GM23338 (cell line): Measurements from ENCODE around the gene SELPLG. TPM values are rescaled to one million over a fixed set of nuclear protein-coding genes. Genes with fewer than 3 reads are reported as not detected.

Source experiments
- ATAC-seq: fragments of 200-7000 bp; cut with Tn5 transposase; 3 replicates; pipeline ENCODE4 v1.9.1; 2020
- DNase-seq: peaks from one replicate; pipeline ENCODE4 v3.0.0-alpha.2; 2015; ENCODE audit warnings: low spot score
- H2AFZ ChIP-seq: fragments of 200-600 bp; sonication (generic); 2 replicates; pipeline ENCODE4 v1.8.0; 2016; ENCODE audit warnings: antibody characterized with exemption, mild to moderate bottlenecking, moderate library complexity
- H3F3A ChIP-seq: fragments of 200-600 bp; sonication (generic); replicated peaks from 2 replicates; pipeline ENCODE4 v1.8.0; 2017; ENCODE audit warnings: antibody characterized with exemption, mixed run types, low read depth
- H3K27ac ChIP-seq: fragments of 200-600 bp; sonication (generic); 2 replicates; pipeline ENCODE4 v1.6.1; 2016; ENCODE audit warnings: low read depth
- H3K27me3 ChIP-seq: fragments of 200-600 bp; sonication (generic); 2 replicates; pipeline ENCODE4 v1.8.0; 2016; ENCODE audit warnings: mild to moderate bottlenecking, mixed run types, moderate library complexity; ENCODE audit not compliant: insufficient read depth
- H3K36me3 ChIP-seq: fragments of 200-600 bp; sonication (generic); 2 replicates; pipeline ENCODE4 v1.8.0; 2016; ENCODE audit warnings: mild to moderate bottlenecking; ENCODE audit not compliant: insufficient read depth
- H3K4me1 ChIP-seq: fragments of 200-600 bp; sonication (generic); 2 replicates; pipeline ENCODE4 v1.8.0; 2016; ENCODE audit warnings: mild to moderate bottlenecking, moderate library complexity; ENCODE audit not compliant: insufficient read depth
- H3K4me2 ChIP-seq: fragments of 200-600 bp; sonication (generic); 2 replicates; pipeline ENCODE4 v1.7.1; 2017; ENCODE audit warnings: mixed run types
- H3K4me3 ChIP-seq: fragments of 200-600 bp; sonication (generic); 2 replicates; pipeline ENCODE4 v1.6.1; 2016; ENCODE audit warnings: mixed run types
- H3K79me2 ChIP-seq: fragments of 200-600 bp; sonication (generic); replicated peaks from 2 replicates; pipeline ENCODE4 v1.8.0; 2017; ENCODE audit warnings: mild to moderate bottlenecking; ENCODE audit not compliant: insufficient read depth
- H3K9me2 ChIP-seq: fragments of 200-600 bp; sonication (generic); 2 replicates; pipeline ENCODE4 v1.8.0; 2017; ENCODE audit not compliant: insufficient read depth
- H4K20me1 ChIP-seq: fragments of 200-600 bp; sonication (generic); replicated peaks from 2 replicates; pipeline ENCODE4 v1.8.0; 2017; ENCODE audit warnings: mild to moderate bottlenecking; ENCODE audit not compliant: insufficient read depth
- H3K27ac Mint-ChIP-seq: 2 replicates; pipeline ENCODE4 v1.8.0; 2020; ENCODE audit warnings: inconsistent platforms, mild to moderate bottlenecking, moderate library complexity, mixed read lengths
- H3K27me3 Mint-ChIP-seq: 3 replicates; pipeline ENCODE4 v1.8.0; 2022; ENCODE audit warnings: low read depth, mild to moderate bottlenecking, moderate library complexity, mixed read lengths, inconsistent platforms; ENCODE audit not compliant: insufficient read depth, poor library complexity
- H3K36me3 Mint-ChIP-seq: 3 replicates; pipeline ENCODE4 v1.8.0; 2021; ENCODE audit warnings: low read depth, mild to moderate bottlenecking, inconsistent platforms, moderate library complexity, mixed read lengths
- H3K4me1 Mint-ChIP-seq: 3 replicates; pipeline ENCODE4 v1.8.0; 2020; ENCODE audit warnings: mild to moderate bottlenecking, inconsistent platforms, mixed read lengths
- H3K4me3 Mint-ChIP-seq: 3 replicates; pipeline ENCODE4 v1.8.0; 2021; ENCODE audit warnings: moderate library complexity, mild to moderate bottlenecking, inconsistent platforms, mixed read lengths
- H3K9me3 Mint-ChIP-seq: 3 replicates; pipeline ENCODE4 v1.8.0; 2020; ENCODE audit warnings: moderate library complexity, mild to moderate bottlenecking, inconsistent platforms, mixed read lengths
- ETS1 ChIP-seq: IDR thresholded peaks from 2 replicates; pipeline ENCODE4 v1.6.1; 2016; ENCODE audit warnings: antibody characterized with exemption
- JUNB ChIP-seq: IDR thresholded peaks from one replicate; pipeline ENCODE4 v1.6.1; 2016; ENCODE audit warnings: antibody characterized with exemption; ENCODE audit not compliant: unreplicated experiment
- POLR2AphosphoS5 ChIP-seq: IDR thresholded peaks from 2 replicates; pipeline ENCODE4 v1.6.1; 2016; ENCODE audit warnings: antibody characterized with exemption, low read depth
- ZNF114 ChIP-seq: fragments of 250-450 bp; sonication (Bioruptor Pico); IDR thresholded peaks from 2 replicates; pipeline ENCODE4 v1.5.0; 2020; ENCODE audit warnings: mild to moderate bottlenecking, moderate library complexity
- polyA plus RNA-seq: library from polyadenylated mRNA; unstranded; fragments of >200 nt; fragmentation: Nextera tagmentation; extraction: Ambion mirVana; gene quantifications from 2 replicates; pipeline ENCODE4 v1.2.1, GENCODE V29; 2016
- total RNA-seq: library from RNA; depleted of rRNA; stranded (reverse); fragments of >200 nt; shearing (Covaris generic); gene quantifications from 2 replicates; pipeline ENCODE4 v1.2.3, GENCODE V29; 2014
- TF ChIP-seq, protein P1 (sequence below): fragments of 250-450 bp; sonication (Bioruptor Pico); IDR thresholded peaks from 2 replicates; pipeline ENCODE4 v1.5.0; 2020; ENCODE audit warnings: mild to moderate bottlenecking, moderate library complexity

SELPLG gene
- total and polyA plus RNA-seq, 2 experiments from 2014 or later, result 0.16 to 0.56 TPM

GRCh38 chr12:108677381-108677780, 43.7 kb upstream of the SELPLG start:
- ATAC-seq (no peak), DNase-seq (no peak)
- no peaks in the 10 kb centered on the region for H3K9me2 ChIP-seq
- Mint-ChIP-seq H3K4me1 (peaks cover 2% of the 10 kb centered on the region; the same call in 2 of the 3 replicates), H3K4me3 (no peak overlapping the region), H3K27ac (no peak overlapping the region), H3K36me3 (no peaks in the 10 kb centered on the region), H3K9me3 (no peaks in the 10 kb centered on the region), H3K27me3 (peaks cover 1% of the 10 kb centered on the region)
- no peak overlapping the region for H2AFZ ChIP-seq
- no peaks in the 10 kb centered on the region for H3K27me3 ChIP-seq
- H3K79me2 ChIP-seq, result peaks cover 37% of the 10 kb centered on the region
- 0 out of 2 replicates have a peak, but pooled peaks cover 6% of the 10 kb centered on the region for H3K4me1 ChIP-seq
- H3F3A ChIP-seq, result no peaks in the 10 kb centered on the region
- H3K27ac ChIP-seq, result no peak overlapping the region; the same call in 1 of the 2 replicates
- H4K20me1 ChIP-seq, result no peaks in the 10 kb centered on the region
- no peak overlapping the region for H3K4me2 ChIP-seq
- TF ChIP-seq, protein P1, sequence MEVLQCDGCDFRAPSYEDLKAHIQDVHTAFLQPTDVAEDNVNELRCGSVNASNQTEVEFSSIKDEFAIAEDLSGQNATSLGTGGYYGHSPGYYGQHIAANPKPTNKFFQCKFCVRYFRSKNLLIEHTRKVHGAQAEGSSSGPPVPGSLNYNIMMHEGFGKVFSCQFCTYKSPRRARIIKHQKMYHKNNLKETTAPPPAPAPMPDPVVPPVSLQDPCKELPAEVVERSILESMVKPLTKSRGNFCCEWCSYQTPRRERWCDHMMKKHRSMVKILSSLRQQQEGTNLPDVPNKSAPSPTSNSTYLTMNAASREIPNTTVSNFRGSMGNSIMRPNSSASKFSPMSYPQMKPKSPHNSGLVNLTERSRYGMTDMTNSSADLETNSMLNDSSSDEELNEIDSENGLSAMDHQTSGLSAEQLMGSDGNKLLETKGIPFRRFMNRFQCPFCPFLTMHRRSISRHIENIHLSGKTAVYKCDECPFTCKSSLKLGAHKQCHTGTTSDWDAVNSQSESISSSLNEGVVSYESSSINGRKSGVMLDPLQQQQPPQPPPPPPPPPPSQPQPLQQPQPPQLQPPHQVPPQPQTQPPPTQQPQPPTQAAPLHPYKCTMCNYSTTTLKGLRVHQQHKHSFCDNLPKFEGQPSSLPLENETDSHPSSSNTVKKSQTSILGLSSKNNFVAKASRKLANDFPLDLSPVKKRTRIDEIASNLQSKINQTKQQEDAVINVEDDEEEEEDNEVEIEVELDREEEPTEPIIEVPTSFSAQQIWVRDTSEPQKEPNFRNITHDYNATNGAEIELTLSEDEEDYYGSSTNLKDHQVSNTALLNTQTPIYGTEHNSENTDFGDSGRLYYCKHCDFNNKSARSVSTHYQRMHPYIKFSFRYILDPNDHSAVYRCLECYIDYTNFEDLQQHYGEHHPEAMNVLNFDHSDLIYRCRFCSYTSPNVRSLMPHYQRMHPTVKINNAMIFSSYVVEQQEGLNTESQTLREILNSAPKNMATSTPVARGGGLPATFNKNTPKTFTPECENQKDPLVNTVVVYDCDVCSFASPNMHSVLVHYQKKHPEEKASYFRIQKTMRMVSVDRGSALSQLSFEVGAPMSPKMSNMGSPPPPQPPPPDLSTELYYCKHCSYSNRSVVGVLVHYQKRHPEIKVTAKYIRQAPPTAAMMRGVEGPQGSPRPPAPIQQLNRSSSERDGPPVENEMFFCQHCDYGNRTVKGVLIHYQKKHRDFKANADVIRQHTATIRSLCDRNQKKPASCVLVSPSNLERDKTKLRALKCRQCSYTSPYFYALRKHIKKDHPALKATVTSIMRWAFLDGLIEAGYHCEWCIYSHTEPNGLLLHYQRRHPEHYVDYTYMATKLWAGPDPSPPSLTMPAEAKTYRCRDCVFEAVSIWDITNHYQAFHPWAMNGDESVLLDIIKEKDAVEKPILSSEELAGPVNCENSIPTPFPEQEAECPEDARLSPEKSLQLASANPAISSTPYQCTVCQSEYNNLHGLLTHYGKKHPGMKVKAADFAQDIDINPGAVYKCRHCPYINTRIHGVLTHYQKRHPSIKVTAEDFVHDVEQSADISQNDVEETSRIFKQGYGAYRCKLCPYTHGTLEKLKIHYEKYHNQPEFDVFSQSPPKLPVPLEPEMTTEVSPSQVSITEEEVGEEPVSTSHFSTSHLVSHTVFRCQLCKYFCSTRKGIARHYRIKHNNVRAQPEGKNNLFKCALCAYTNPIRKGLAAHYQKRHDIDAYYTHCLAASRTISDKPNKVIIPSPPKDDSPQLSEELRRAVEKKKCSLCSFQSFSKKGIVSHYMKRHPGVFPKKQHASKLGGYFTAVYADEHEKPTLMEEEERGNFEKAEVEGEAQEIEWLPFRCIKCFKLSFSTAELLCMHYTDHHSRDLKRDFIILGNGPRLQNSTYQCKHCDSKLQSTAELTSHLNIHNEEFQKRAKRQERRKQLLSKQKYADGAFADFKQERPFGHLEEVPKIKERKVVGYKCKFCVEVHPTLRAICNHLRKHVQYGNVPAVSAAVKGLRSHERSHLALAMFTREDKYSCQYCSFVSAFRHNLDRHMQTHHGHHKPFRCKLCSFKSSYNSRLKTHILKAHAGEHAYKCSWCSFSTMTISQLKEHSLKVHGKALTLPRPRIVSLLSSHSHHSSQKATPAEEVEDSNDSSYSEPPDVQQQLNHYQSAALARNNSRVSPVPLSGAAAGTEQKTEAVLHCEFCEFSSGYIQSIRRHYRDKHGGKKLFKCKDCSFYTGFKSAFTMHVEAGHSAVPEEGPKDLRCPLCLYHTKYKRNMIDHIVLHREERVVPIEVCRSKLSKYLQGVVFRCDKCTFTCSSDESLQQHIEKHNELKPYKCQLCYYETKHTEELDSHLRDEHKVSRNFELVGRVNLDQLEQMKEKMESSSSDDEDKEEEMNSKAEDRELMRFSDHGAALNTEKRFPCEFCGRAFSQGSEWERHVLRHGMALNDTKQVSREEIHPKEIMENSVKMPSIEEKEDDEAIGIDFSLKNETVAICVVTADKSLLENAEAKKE, result no peak
- no peaks in the 10 kb centered on the region for H3K36me3 ChIP-seq
- H3K4me3 ChIP-seq, result no peak overlapping the region

- H3K9me3 Mint-ChIP-seq, result no peaks in the 10 kb centered on the region
- no peak for ATAC-seq
- no peak overlapping the region for H3K4me3 Mint-ChIP-seq
Measured at GRCh38 chr12:108676707-108677106, 43.0 kb upstream of the SELPLG start.

More at GRCh38 chr12:108676707-108677106, 43.0 kb upstream of the SELPLG start:
- Mint-ChIP-seq H3K36me3 (no peaks in the 10 kb centered on the region), H3K27me3 (peaks cover 1% of the 10 kb centered on the region), H3K4me1 (peaks cover 2% of the 10 kb centered on the region; the same call in 2 of the 3 replicates), H3K27ac (no peak overlapping the region)
- H3K4me3 ChIP-seq, result no peak overlapping the region
- H4K20me1 ChIP-seq, result no peaks in the 10 kb centered on the region
- no peak for TF ChIP-seq JUNB
- TF ChIP-seq ZNF114, result no peak
- no peak for TF ChIP-seq POLR2AphosphoS5
- TF ChIP-seq, protein P1, result no peak
- TF ChIP-seq ETS1, result no peak
- no peak overlapping the region for H3K27ac ChIP-seq
- H3K4me2 ChIP-seq, result no peak overlapping the region
- no peaks in the 10 kb centered on the region for H3K27me3 ChIP-seq
- no peak for DNase-seq
- H2AFZ ChIP-seq, result no peak overlapping the region
- H3K79me2 ChIP-seq, result peaks cover 31% of the 10 kb centered on the region
- H3K4me1 ChIP-seq, result 0 out of 2 replicates have a peak, but pooled peaks cover 6% of the 10 kb centered on the region
- no peaks in the 10 kb centered on the region for H3K9me2 ChIP-seq
- no peaks in the 10 kb centered on the region for H3F3A ChIP-seq
- no peaks in the 10 kb centered on the region for H3K36me3 ChIP-seq
